ENCODE results near the gene SYNE2.

- no peak for TF ChIP-seq CTCF (conservative IDR thresholded peaks at IDR 0.05; ENCODE audit: low read length)
- TF ChIP-seq EZH2phosphoT487 (IDR thresholded peaks at IDR 0.05; ENCODE audit: borderline replicate concordance, low read depth, low read length), result no peak
These were observed 342.4 kb downstream of the SYNE2 start for GRCh38 chr14:64195199-64195598.
